Medulla oblongata (tissue), 1 donor: Measurements from ENCODE around the gene SLC25A17.
"Not testable (repeated sequence)": the region's sequence is repeated elsewhere in the genome, so short reads cannot be mapped to it uniquely, and the experiment has no call there.

Experiments
- DNase-seq: peaks from one replicate; pipeline ENCODE4 v3.0.0-alpha.2; 2015; ENCODE audit errors: extremely low spot score

SLC25A17 gene

GRCh38 chr22:40818192-40818746, 877 bp downstream of the SLC25A17 start:
- DNase-seq = no peak

- DNase-seq = no peak
These were observed 1.4 kb downstream of the SLC25A17 start for GRCh38 chr22:40817737-40818136.

DNA sequence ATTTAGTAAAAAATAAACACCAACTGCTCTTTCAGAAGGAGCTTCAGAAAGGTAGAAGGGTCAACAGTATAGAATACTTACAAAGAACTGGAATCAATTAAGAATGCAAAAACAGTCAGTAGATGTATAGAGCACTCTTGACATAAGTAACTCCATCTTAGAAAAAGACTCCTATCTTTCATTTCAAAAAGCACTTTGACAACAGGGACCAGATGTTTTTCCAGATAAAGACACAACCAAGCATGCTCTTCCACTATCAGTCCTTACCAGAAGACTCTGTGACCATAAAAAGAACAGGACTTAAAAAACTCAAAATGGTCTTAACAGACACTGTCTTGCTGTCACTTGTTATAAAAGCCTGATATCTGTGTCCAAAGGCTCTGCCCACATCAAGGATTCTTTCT, 5.2 kb downstream of the SLC25A17 start:
- DNase-seq = no peak

DNA sequence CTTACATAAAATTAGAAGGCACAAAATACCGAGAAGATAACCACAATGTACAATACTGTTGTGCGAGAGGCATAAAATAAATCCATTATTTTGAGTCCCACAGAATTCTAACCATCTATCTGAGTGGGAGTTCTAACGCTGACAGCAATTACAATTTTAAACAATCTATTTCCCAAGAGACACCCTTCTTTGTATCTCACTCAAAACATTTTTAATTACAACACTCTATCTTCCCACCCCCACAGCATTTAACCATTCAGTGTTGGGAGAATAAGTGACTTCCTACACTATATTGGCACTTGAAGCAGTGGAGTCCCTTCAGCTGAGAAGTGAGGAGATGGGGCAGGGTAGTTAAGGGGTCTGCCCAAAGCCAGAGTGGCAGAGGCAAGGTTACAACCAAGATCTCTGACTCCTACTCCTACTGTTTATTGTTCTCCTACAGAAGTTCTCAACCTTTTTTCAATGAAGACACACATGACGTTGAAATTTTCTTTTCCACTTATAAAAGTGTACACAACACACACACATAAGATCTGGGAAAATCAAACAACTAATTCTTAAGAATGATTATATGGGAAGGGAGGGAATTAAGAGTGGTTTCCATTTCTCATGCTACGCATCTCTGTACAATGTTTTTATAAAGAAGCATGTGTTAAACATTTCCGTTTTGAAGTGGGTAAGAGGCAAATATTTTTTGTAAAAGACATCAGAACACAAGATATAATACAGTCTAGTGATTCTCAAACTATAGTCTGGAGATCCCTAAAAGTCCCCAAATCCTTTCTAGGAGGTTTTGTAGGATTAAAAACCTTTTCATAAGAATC, 10.9 kb downstream of the SLC25A17 start:
- no peak for DNase-seq

- DNase-seq = no peak
These were observed 12.4 kb downstream of the SLC25A17 start for GRCh38 chr22:40806711-40807110.

DNA sequence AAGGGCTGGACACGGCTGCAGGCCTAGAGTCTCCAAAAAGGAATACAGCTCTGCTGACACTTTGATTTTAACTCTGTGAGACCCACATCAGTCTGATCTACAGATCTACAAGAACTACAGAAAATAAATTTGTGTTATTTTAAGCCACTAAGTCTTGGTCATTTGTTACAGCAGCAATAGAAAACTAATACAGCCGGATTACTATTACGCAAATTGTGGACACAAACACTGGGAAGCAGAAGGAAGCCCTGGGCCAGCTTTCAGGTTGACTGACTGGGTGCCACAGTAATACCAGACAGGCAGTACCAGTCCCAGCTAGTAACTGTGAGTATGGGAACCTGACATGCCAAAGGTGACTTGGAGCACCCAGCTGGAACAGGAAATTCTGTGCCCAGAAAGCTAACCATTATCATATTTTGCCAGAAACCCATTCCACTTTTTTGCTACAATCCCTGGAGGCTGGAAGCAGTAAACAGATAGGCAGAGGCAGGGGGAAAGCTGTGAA, 13.4 kb downstream of the SLC25A17 start:
- no peak for DNase-seq

DNA sequence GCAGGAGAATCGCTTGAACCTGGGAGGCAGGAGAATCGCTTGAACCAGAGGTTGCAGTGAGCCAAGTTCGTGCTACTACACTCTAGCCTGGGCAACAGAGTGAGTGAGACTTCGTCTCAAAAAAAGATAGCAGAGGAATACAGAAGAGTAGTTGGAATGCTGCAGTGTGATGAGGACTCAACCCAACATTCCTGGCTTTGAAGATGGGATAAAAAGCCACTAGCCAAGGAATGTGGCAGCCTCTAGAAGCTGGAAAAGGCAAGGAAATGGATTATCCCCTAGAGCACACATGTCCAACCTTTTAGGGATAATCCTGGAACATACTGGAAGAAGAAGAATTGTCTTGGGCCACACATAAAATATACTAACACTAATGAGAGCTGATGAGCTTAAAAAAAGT, 13.9 kb downstream of the SLC25A17 start:
- DNase-seq = no peak

DNA sequence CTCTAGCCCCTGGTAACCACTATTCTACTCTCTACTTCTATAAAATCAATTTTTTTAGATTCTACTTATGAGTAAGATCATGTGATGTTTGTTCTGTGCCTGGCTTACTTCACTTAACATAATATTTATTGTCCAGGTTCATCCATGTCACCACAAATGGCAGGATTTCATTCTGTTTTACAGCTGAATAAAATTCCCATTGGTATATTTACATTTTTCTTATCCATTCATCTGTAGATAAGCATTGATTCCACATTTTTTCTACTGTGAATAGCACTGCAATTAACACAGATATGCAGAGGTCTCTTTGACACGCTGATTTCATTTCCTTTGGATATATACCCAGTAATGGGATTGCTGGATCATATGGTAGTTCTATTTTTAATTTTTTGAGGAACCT, 15.8 kb downstream of the SLC25A17 start:
- no peak for DNase-seq

DNA sequence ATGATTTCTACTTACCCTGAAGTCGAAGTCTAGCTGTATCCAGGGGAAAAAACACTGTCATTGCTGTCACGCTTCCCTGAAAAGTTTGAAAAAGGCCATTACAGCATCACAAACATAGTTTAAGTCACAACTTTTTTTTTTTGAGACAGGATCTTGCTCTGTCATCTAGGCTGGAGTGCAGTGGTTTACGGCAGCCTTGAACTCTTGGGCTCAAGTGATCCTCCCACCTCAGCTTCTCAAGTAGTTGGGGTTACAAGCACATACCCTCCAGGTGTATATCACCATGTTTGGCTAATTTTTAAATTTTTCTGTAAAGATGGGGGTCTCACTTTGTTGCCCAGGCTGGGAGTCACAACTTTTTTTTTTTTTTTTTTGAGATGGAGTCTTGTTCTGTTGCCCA, 20.1 kb downstream of the SLC25A17 start:
- no peak for DNase-seq

- DNase-seq = no peak
These were observed 21.7 kb downstream of the SLC25A17 start for GRCh38 chr22:40797427-40797826.

DNA sequence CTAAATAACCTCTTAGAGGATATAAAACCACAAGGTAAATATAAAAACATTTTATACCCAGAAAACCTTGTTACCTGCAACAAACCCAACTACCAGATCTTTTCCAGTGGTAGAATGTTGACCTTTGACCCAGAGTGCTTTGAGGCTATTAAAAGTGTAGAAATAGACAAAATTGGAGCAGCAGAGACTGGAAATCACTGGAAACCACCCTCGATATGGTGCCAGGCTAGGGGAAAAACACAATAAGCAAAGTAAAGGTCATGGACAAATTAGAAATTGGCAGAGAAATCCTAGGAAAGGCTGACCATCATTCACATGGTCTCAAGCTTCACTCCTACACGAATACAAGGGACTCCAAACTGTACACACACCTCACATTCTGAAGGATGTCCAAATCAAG, 26.7 kb downstream of the SLC25A17 start:
- no peak for DNase-seq

- no peak for DNase-seq
These were observed 27.9 kb downstream of the SLC25A17 start for GRCh38 chr22:40791241-40791640.

- DNase-seq = no peak
These were observed 30.0 kb downstream of the SLC25A17 start for GRCh38 chr22:40789131-40789530.

GRCh38 chr22:40782521-40782920, 36.6 kb downstream of the SLC25A17 start:
- DNase-seq = no peak

GRCh38 chr22:40781749-40782148, 37.4 kb downstream of the SLC25A17 start:
- not testable (repeated sequence) for DNase-seq

DNA sequence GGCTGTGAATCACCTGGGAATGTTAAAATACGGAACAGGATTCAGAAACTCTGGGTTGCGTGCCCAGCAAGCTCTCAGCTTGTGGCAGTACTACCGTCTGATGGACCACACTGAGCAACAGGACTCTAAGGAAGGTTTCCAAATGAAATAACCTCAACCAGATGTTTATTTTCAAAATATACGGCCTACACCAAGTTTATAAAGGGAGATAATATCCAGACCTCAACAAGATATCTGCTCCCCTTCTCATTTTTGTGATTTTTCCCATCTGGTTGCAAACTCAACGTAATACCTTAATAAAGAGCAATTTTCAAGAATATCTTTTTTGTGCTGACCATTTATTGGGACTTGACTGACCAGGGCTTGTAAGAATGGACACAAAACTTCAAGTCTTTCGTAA, 49.4 kb downstream of the SLC25A17 start:
- DNase-seq = no peak

GRCh38 chr22:40768206-40768605, 50.9 kb downstream of the SLC25A17 start:
- DNase-seq = no peak

GRCh38 chr22:40766956-40767355, 52.2 kb downstream of the SLC25A17 start:
- DNase-seq = no peak

GRCh38 chr22:40764763-40765441, 54.2 kb downstream of the SLC25A17 start:
- DNase-seq = no peak

DNA sequence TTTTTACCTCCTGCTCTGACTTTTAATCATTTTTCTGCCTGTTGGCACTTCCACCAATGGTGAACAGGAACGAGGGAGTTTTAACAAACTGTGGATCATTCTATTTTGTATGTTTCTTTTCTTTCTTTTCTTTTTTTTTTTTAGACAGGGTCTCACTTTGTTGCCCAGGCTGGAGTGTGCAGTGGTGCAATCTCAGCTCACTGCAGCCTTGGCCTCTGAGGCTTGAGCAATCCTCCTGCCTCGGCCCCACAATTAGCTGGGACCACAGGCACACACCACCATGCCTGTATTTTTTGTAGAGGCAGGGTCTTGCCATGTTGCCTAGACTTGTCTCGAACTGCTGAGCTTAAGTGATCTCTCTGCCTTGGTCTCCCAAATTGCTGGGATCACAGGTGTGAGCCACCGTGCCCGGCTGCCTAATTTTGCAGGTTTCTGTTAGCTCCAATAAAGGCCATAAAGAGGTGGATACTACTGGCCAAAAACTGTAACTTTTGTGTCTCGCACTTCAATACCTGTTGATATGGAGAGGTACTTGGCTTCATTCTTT, 59.8 kb downstream of the SLC25A17 start:
- no peak for DNase-seq

DNA sequence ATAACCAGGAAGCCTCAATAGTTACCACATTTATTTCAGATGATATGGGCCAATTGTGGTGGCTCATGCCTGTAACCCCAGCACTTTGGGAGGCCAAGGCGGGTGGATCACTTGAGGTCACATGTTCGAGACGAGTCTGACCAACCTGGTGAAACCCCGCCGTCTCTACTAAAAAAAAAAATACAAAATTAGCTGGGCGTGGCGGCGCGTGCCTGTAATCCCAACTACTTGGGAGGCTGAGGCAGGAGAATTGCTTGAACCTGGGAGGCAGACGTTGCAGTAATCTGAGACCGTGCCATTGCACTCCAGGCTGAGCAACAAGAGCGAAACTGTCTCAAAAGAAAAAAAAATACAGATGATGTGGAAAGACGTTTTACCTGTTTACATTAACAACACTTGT, 60.3 kb downstream of the SLC25A17 start:
- not testable (repeated sequence) for DNase-seq

DNA sequence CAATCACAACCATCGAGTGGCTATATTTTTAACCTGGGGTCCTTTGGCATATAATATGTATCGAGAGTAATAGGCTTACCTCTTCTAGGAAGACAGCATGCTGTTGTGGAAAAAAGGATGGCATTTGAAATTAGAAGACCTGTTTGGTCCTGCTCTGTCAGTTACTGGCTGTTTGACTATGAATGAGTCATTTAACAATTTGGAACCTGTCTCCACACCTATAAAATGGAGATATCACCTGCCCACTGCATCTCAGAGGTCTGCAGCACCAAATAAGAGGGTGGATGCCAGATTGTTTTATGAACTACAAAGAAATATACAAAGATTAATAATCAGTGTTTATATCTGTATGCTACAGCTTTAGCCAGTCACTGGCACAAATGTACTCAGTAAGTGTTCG, 60.8 kb downstream of the SLC25A17 start:
- no peak for DNase-seq

DNA sequence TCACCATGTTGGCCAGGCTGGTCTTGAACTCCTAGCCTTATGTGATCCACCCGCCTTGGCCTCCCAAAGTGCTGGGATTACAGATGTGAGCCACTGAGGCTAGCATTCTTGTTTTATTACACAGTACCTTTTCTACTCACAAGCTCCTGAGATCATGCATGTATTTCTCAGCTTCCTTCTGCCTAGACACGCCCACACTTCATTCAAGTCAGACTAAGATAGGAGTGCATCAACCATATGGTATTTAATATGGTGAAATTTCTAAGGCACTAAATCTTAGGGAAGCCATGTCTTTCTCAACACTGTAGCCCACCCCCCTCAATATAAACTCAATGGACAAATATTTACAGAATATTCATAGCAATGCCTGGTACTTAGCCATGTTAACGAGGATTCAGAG, 62.1 kb downstream of the SLC25A17 start:
- DNase-seq = no peak
